ENCODE data around the gene DAAM2. TPM values are rescaled to one million over a fixed set of nuclear protein-coding genes. Genes with fewer than 3 reads are reported as not detected.

The DAAM2 gene
- total RNA-seq, 1 experiment from 2014 or later = not detected

DNA sequence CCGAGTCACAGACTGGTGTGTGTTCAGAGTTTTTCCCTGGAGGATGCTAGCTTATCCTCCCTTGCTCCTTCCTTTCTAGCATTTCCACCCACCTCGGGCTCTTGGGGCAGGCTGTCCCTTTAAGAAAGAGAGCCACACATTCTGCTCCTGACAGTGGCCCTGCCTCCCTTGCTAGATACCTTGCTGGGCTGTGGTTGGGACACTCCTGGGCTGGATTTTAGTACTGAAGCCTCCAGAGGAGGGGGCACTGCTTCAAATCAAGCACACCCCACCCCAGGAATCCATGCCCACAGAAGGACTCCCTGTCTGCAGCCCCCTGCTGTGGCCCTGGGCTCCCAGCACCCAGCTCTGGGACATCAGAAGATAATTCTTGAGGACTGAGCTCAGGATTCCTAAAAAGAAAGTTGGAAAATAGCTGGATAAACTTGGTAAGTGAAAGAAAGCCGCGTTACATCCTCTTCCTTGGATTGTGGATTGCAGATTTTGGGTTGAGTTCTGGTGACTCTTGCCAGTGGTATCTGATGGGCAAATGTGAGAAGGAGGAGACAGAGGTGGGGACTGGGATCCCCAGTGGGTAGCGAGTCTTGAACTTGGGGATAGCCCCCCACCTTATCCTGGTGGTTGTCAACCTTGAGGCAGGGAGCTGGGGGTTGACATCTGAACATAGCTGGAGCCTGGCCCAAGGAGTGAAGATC, 29.0 kb downstream of the DAAM2 start:
- Mint-ChIP-seq H3K27ac (ENCODE audit: low read depth, unreplicated experiment) (no peak overlapping the region), H3K27me3 (ENCODE audit: insufficient read depth, unreplicated experiment) (no peaks in the 10 kb centered on the region), H3K4me3 (ENCODE audit: unreplicated experiment) (no peak overlapping the region), H3K36me3 (ENCODE audit: insufficient read depth, unreplicated experiment) (no peaks in the 10 kb centered on the region), H3K9me3 (ENCODE audit: unreplicated experiment) (no peaks in the 10 kb centered on the region), H3K4me1 (ENCODE audit: insufficient read depth, unreplicated experiment) (no peaks in the 10 kb centered on the region)
- TF ChIP-seq, protein P1, sequence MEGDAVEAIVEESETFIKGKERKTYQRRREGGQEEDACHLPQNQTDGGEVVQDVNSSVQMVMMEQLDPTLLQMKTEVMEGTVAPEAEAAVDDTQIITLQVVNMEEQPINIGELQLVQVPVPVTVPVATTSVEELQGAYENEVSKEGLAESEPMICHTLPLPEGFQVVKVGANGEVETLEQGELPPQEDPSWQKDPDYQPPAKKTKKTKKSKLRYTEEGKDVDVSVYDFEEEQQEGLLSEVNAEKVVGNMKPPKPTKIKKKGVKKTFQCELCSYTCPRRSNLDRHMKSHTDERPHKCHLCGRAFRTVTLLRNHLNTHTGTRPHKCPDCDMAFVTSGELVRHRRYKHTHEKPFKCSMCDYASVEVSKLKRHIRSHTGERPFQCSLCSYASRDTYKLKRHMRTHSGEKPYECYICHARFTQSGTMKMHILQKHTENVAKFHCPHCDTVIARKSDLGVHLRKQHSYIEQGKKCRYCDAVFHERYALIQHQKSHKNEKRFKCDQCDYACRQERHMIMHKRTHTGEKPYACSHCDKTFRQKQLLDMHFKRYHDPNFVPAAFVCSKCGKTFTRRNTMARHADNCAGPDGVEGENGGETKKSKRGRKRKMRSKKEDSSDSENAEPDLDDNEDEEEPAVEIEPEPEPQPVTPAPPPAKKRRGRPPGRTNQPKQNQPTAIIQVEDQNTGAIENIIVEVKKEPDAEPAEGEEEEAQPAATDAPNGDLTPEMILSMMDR (IDR thresholded peaks at IDR 0.05; ENCODE audit: unreplicated experiment) = no peak
- CTCF ChIA-PET = no interaction called here
- intact Hi-C loops (cut with micrococcal nuclease) = no loop called here
- POLR2A ChIA-PET = interaction anchor here (0.5 kb wide), 1 partner anchor 11 kb away, joined by 3 read pairs; no protein-coding TSS in a partner anchor
- no peak for DNase-seq (ENCODE audit: unreplicated experiment)
- BruUV-seq (replicated peaks) = no TSS peak

DNA sequence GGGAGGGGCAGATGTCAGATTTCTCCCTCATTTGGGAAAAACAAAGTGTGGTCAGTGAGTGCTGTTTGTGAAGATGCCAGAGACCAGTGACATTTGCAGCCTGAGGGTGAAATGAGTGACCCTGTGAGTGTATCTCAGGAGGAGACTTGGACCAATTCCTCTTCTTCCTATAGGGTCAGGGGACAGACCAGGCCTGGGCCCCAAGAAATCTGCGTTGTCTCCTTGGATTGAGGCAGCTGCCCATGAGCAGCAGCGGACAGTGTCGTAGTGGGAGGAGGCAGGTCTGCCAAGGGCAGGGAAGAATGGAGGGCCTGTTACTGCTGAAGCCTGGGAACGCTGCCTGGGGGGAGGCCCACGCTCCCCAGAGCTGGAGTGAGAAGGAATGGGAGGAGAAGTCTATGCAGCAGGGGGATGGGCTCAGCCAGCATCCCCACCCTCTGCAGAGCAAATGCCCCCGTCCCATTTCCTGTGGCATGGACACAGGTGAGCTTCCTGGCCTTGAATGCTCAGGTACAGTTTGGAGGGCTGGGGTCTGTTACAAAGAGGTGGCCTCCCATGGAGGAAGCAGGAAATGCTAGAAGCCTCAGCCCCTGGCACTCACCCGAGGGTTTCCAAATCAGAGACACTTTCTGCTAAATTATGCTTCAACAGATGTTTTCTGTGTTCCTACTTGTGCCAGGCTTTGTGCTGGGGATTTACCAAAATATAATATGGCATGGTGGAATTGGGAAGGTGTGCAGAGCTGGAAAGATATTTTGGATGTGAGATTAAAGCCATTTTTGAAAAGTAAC, 29.8 kb downstream of the DAAM2 start:
- Mint-ChIP-seq H3K4me3 (ENCODE audit: unreplicated experiment) (no peak overlapping the region), H3K27me3 (ENCODE audit: insufficient read depth, unreplicated experiment) (no peaks in the 10 kb centered on the region), H3K36me3 (ENCODE audit: insufficient read depth, unreplicated experiment) (no peaks in the 10 kb centered on the region), H3K9me3 (ENCODE audit: unreplicated experiment) (no peaks in the 10 kb centered on the region), H3K27ac (ENCODE audit: low read depth, unreplicated experiment) (no peak overlapping the region), H3K4me1 (ENCODE audit: insufficient read depth, unreplicated experiment) (no peaks in the 10 kb centered on the region)
- no peak for DNase-seq (ENCODE audit: unreplicated experiment)
- TF ChIP-seq, protein P1 (IDR thresholded peaks at IDR 0.05; ENCODE audit: unreplicated experiment) = no peak
- ChIA-PET CTCF (no interaction called here), POLR2A (interaction anchor here (0.5 kb wide), 1 partner anchor 10 kb away, joined by 3 read pairs; no protein-coding TSS in a partner anchor)
- intact Hi-C loops (cut with micrococcal nuclease) = no loop called here
- no TSS peak for BruUV-seq (replicated peaks)

DNA sequence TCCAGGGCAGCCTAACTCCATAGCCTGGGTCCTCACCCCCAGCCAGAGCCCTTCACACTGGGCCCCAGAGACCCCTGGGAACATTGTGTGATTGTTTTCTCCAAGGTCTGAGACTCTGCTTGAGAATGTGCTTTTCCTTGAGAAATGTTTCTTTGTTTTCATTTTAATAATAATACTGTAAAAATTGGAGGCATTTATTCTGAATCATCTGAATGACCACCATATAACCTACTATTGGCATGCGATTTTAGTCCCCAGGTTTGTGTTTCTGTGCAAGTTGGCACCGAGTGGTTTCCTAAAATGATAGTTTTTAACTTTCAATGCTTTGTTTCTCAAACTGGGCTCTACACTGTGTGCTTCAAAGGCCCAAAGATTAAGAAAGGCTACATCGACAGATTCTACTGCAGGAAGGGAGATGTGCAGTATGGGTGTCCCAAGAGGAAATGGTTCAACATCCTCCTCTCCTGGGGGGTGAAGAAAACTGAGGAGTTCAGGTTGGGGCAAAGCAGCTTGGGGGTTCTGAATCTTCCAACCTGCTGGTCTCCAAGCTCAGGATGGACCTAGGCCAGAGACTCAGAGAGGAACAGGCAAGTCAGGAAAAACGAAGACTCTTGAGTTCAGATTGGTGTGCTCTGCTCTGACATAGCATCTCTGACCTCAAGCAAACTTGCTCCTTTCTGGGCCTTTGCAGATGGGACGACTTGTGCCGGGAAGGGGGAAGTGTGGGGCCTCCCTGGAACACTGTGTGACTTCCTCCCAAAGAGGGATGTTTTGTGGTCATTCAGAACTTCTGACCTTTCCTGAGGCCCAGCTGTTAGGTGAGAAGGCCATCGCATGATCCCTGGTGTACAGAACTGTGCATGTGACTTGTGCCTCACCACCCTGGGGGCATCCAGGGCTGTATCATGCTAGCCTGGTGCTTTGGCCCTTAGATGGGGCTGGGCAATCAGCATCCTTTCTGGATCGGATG, 31.0 kb downstream of the DAAM2 start:
- H3K4me1 Mint-ChIP-seq (ENCODE audit: insufficient read depth, unreplicated experiment) = no peaks in the 10 kb centered on the region
- H3K4me3 Mint-ChIP-seq (ENCODE audit: unreplicated experiment) = no peak overlapping the region
- TF ChIP-seq, protein P1 (IDR thresholded peaks at IDR 0.05; ENCODE audit: unreplicated experiment) = no peak
- H3K9me3 Mint-ChIP-seq (ENCODE audit: unreplicated experiment) = no peaks in the 10 kb centered on the region
- no peak for DNase-seq (ENCODE audit: unreplicated experiment)
- intact Hi-C loops (cut with micrococcal nuclease) = no loop called here
- H3K27me3 Mint-ChIP-seq (ENCODE audit: insufficient read depth, unreplicated experiment) = no peaks in the 10 kb centered on the region
- ChIA-PET CTCF (interaction anchor here (0.6 kb wide), 1 partner anchor 21 kb away, joined by 3 read pairs; no protein-coding TSS in a partner anchor), POLR2A (no interaction called here)
- H3K27ac Mint-ChIP-seq (ENCODE audit: low read depth, unreplicated experiment) = no peak overlapping the region
- no peaks in the 10 kb centered on the region for H3K36me3 Mint-ChIP-seq (ENCODE audit: insufficient read depth, unreplicated experiment)
- BruUV-seq (replicated peaks) = no TSS peak
